Measurements from ENCODE around the gene MXI1. TPM values are rescaled to one million over a fixed set of nuclear protein-coding genes. Genes with fewer than 3 reads are reported as not detected.

The MXI1 gene
- polyA plus RNA-seq (2011; rRNA removed) (17.1 and 27.6 TPM in 2 replicates), polyA minus RNA-seq (2011; rRNA and poly(A)+ RNA removed) (9.7 and 10.8 TPM in 2 replicates)

GRCh38 chr10:110207011-110207804, at the start of gene MXI1:
Gene MXI1, plus strand, starts transcription at chr10:110207605. Its CDS starts 204 bp downstream, at chr10:110207809.
- ChIA-PET CTCF (interaction anchor here (0.7 to 3.5 kb wide), 4 partner anchors 12 to 314 kb away, joined by 3 to 15 read pairs (median 8); no protein-coding TSS in a partner anchor), POLR2A (no interaction called here)
- Histone ChIP-seq H3K27me3 (ENCODE audit: control insufficient read depth, insufficient read depth, low read length) (peaks cover 3% of the 10 kb centered on the region), H3K36me3 (ENCODE audit: control insufficient read depth, insufficient read depth, low read length) (no peaks in the 10 kb centered on the region), H3K4me3 (ENCODE audit: low read depth, low read length) (peak within 1 kb of the TSS; percentile 75)
- no peak for TF ChIP-seq CTCF (IDR thresholded peaks at IDR 0.05; ENCODE audit: insufficient read depth, low read depth, low read length)
- DNase-seq (ENCODE audit: low read depth), result no peak

GRCh38 chr10:110158051-110159005, 49.1 kb upstream of the MXI1 start:
- ChIA-PET POLR2A (no interaction called here), CTCF (interaction anchor here (0.8 to 1.3 kb wide), 4 partner anchors 21 to 121 kb away, joined by 3 read pairs; no protein-coding TSS in a partner anchor)
- DNase-seq (ENCODE audit: low read depth), result no peak
- Histone ChIP-seq H3K27me3 (ENCODE audit: control insufficient read depth, insufficient read depth, low read length) (peaks cover 8% of the 10 kb centered on the region), H3K4me3 (ENCODE audit: low read depth, low read length) (no peak overlapping the region), H3K36me3 (ENCODE audit: control insufficient read depth, insufficient read depth, low read length) (no peaks in the 10 kb centered on the region)
- TF ChIP-seq CTCF (IDR thresholded peaks at IDR 0.05; ENCODE audit: insufficient read depth, low read depth, low read length), result no peak

GRCh38 chr10:110160081-110160480, 47.3 kb upstream of the MXI1 start:
- DNase-seq (ENCODE audit: low read depth), result no peak
- Histone ChIP-seq H3K27me3 (ENCODE audit: control insufficient read depth, insufficient read depth, low read length) (peaks cover 8% of the 10 kb centered on the region), H3K36me3 (ENCODE audit: control insufficient read depth, insufficient read depth, low read length) (no peaks in the 10 kb centered on the region), H3K4me3 (ENCODE audit: low read depth, low read length) (no peak overlapping the region)
- TF ChIP-seq CTCF (IDR thresholded peaks at IDR 0.05; ENCODE audit: insufficient read depth, low read depth, low read length), result no peak
- ChIA-PET CTCF (interaction anchor here (1.4 kb wide), 1 partner anchor 20 kb away, joined by 3 read pairs; no protein-coding TSS in a partner anchor), POLR2A (no interaction called here)

GRCh38 chr10:110160522-110160921, 46.9 kb upstream of the MXI1 start:
- TF ChIP-seq CTCF (IDR thresholded peaks at IDR 0.05; ENCODE audit: insufficient read depth, low read depth, low read length), result no peak
- no peaks in the 10 kb centered on the region for H3K36me3 ChIP-seq (ENCODE audit: control insufficient read depth, insufficient read depth, low read length)
- no peak for DNase-seq (ENCODE audit: low read depth)
- ChIA-PET POLR2A (no interaction called here), CTCF (interaction anchor here (1.4 kb wide), 1 partner anchor 19 kb away, joined by 3 read pairs; no protein-coding TSS in a partner anchor)
- H3K4me3 ChIP-seq (ENCODE audit: low read depth, low read length), result no peak overlapping the region
- peaks cover 9% of the 10 kb centered on the region for H3K27me3 ChIP-seq (ENCODE audit: control insufficient read depth, insufficient read depth, low read length)

- H3K27me3 ChIP-seq (ENCODE audit: control insufficient read depth, insufficient read depth, low read length), result peaks cover 14% of the 10 kb centered on the region
These were observed 44.7 kb upstream of the MXI1 start for GRCh38 chr10:110162741-110163145.

More at GRCh38 chr10:110162741-110163145, 44.7 kb upstream of the MXI1 start:
- Histone ChIP-seq H3K36me3 (ENCODE audit: control insufficient read depth, insufficient read depth, low read length) (no peaks in the 10 kb centered on the region), H3K4me3 (ENCODE audit: low read depth, low read length) (no peak overlapping the region)
- DNase-seq (ENCODE audit: low read depth), result no peak
- TF ChIP-seq CTCF (IDR thresholded peaks at IDR 0.05; ENCODE audit: insufficient read depth, low read depth, low read length), result no peak
- ChIA-PET POLR2A (no interaction called here), CTCF (no interaction called here)
